K562 (cell line): ENCODE measurements around the gene A1BG. TPM values are rescaled to one million over a fixed set of nuclear protein-coding genes. Genes with fewer than 3 reads are reported as not detected.

Experiments
- CBFA2T2 ChIP-seq: fragments of 450-650 bp; conservative IDR thresholded peaks from 2 replicates; pipeline ENCODE4 v1.6.1; 2017; ENCODE audit warnings: mild to moderate bottlenecking
- CCNT2 ChIP-seq: IDR thresholded peaks from 2 replicates; pipeline ENCODE4 v1.6.1; 2011; ENCODE audit warnings: borderline replicate concordance, low read depth, mild to moderate bottlenecking, moderate library complexity, mixed read lengths, low read length; ENCODE audit not compliant: insufficient read length; ENCODE audit errors: extremely low read depth
- E2F1 ChIP-seq: sonication (generic); formaldehyde crosslinking; IDR thresholded peaks from 2 replicates; pipeline ENCODE4 v1.8.1; 2023; ENCODE audit warnings: mild to moderate bottlenecking, missing genetic modification reagents, moderate library complexity
- FOXA3 ChIP-seq, 2 experiments: fragments of 450-650 bp in 1 of 2; sonication (generic) in 1 of 2; formaldehyde crosslinking; IDR thresholded peaks in 1 of 2; conservative IDR thresholded peaks in 1 of 2; 2 replicates each; pipeline versions ENCODE4 v1.4.0 to v1.8.0; 2020 to 2022; ENCODE audit warnings: mild to moderate bottlenecking in 2 of 2, missing genetic modification reagents in 1 of 2
- FOXK1 ChIP-seq: sonication (generic); formaldehyde crosslinking; IDR thresholded peaks from 2 replicates; pipeline ENCODE4 v1.8.0; 2022; ENCODE audit warnings: missing genetic modification reagents, mild to moderate bottlenecking, borderline replicate concordance
- GABPA ChIP-seq: fragments of 200-800 bp; sonication (Bioruptor generic); conservative IDR thresholded peaks from 2 replicates; pipeline ENCODE4 v1.6.1; 2016; ENCODE audit warnings: low read depth, missing genetic modification characterization, missing compliant biosample characterization
- MAFF ChIP-seq: IDR thresholded peaks from 2 replicates; pipeline ENCODE4 v1.6.1; 2012; ENCODE audit warnings: low read length, improper control_type of control experiment
- MXD1 ChIP-seq: fragments of 250-450 bp; sonication (Bioruptor Pico); IDR thresholded peaks from 2 replicates; pipeline ENCODE4 v1.8.0; 2021; ENCODE audit warnings: borderline replicate concordance, mild to moderate bottlenecking, moderate library complexity; ENCODE audit not compliant: poor library complexity, severe bottlenecking
- PRDM10 ChIP-seq: fragments of 450-650 bp; IDR thresholded peaks from 2 replicates; pipeline ENCODE4 v1.6.1; 2018; ENCODE audit not compliant: partially characterized antibody
- PTTG1 ChIP-seq: fragments of 450-650 bp; IDR thresholded peaks from 2 replicates; pipeline ENCODE4 v1.6.1; 2016; ENCODE audit warnings: low read depth, mild to moderate bottlenecking, missing genetic modification characterization, missing compliant biosample characterization
- THRA ChIP-seq: fragments of 450-650 bp; IDR thresholded peaks from 2 replicates; pipeline ENCODE4 v1.6.1; 2017; ENCODE audit warnings: mild to moderate bottlenecking, moderate library complexity
- ZFX ChIP-seq: sonication (generic); formaldehyde crosslinking; IDR thresholded peaks from 2 replicates; pipeline ENCODE4 v1.8.0; 2022; ENCODE audit warnings: mild to moderate bottlenecking, missing genetic modification reagents, moderate library complexity
- ZNF253 ChIP-seq: fragments of 250-450 bp; sonication (Bioruptor Pico); conservative IDR thresholded peaks from 2 replicates; pipeline ENCODE4 v1.6.1; 2021; ENCODE audit warnings: mild to moderate bottlenecking
- ZNF274 ChIP-seq: IDR thresholded peaks from 2 replicates; pipeline ENCODE4 v1.6.1; 2011; ENCODE audit warnings: low read depth, mild to moderate bottlenecking, low read length, moderate library complexity, borderline replicate concordance
- ZNF717 ChIP-seq: fragments of 250-450 bp; sonication (Bioruptor Pico); IDR thresholded peaks from 2 replicates; pipeline ENCODE4 v1.5.0; 2021
- polyA plus RNA-seq, 8 experiments: library from polyadenylated mRNA; depleted of rRNA in 4 of 8; stranded (reverse) in 5 of 8; unstranded in 3 of 8; fragments of >200 nt; fragmentation: Nextera tagmentation in 2 of 8; fragmentation: Illumina TruSeq in 1 of 8; extraction: Ambion mirVana in 2 of 8; extraction: Trizol in 1 of 8; gene quantifications; 2 replicates each; pipeline versions ENCODE4 v1.2.1 to v1.2.3, GENCODE V29; 2011 to 2014; ENCODE audit warnings: inconsistent platforms in 1 of 8, missing spikeins in 1 of 8
- total RNA-seq, 7 experiments: library from RNA; depleted of rRNA in 6 of 7; stranded (reverse); fragments of >200 nt in 6 of 7; fragmentation: Illumina TruSeq in 2 of 7; extraction: Trizol in 2 of 7; gene quantifications; 2 replicates each; pipeline versions ENCODE4 v1.2.1 to v1.2.3, GENCODE V29; 2011 to 2021; ENCODE audit warnings: low replicate concordance in 1 of 7
- TF ChIP-seq, protein P1 (sequence below): fragments of 450-650 bp; IDR thresholded peaks from 2 replicates; pipeline ENCODE4 v1.6.1; 2016; ENCODE audit warnings: missing biosample characterization, missing genetic modification characterization
- TF ChIP-seq, protein P2 (sequence below): sonication (generic); IDR thresholded peaks from 2 replicates; pipeline ENCODE4 v1.6.1; 2016

A1BG gene
- total and polyA plus RNA-seq, 9 of the 15 experiments (the other 6 are each of a cell fraction or from before 2014, with no cell fraction given): 0.10 to 19.8 (median 2.6) TPM

DNA sequence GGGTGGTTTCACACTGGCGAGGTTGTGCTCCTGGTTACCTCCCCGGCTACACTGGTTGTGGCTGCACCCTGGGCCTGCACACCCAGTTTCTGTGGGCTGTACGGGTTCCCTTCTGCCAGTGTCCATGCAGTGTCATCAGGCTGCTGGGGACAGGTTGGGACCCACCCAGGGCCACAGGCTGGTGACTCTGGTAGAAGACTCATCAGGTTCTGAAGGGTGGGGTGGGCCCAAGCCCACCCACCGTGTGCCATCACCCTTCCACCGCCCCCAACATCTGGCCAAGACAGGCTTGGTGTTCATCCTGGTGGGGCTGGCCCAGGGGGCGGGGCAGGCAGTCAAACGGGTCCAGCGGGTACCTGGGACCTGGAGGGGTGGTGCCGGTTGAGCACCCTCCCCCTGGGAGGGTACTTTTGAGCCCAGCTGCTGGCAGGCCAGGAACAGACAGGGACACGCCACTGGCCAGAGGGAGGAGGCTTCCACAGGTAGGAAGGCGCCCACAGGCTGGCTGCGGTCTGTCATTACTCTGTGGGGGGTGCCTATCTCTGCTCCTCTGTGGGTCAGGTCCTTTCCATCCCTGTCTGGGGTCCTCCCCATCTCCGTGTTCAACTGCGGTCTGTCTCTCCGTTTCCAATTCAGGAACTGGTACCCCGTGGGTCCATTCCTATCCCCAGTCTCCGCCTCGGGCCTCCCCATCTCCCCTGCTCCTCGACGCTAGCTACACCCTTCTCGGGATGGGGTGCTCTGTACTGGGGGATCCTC, 42.1 kb upstream of the A1BG start, which contains the start of gene RNF225 (continued):
- TF ChIP-seq CCNT2 (peak; percentile 29), ZNF274 (no peak), THRA (no peak), PRDM10 (peak; percentile 65), MAFF (no peak), ZFX (CRISPR knock-in tag) (no peak), ZNF253 (CRISPR knock-in tag) (peak; percentile 16; the same call in 1 of the 2 replicates), ZNF717 (CRISPR knock-in tag) (no peak), FOXK1 (CRISPR knock-in tag) (no peak), MXD1 (CRISPR knock-in tag) (no peak), FOXA3 (CRISPR knock-in tag; conservative IDR thresholded peaks at IDR 0.05 in 1 of 2, IDR thresholded peaks at IDR 0.05 in 1 of 2) (no peak), CBFA2T2 (no peak), E2F1 (CRISPR knock-in tag) (no peak), GABPA (tag) (no peak), PTTG1 (tag) (no peak)
- TF ChIP-seq, protein P1, sequence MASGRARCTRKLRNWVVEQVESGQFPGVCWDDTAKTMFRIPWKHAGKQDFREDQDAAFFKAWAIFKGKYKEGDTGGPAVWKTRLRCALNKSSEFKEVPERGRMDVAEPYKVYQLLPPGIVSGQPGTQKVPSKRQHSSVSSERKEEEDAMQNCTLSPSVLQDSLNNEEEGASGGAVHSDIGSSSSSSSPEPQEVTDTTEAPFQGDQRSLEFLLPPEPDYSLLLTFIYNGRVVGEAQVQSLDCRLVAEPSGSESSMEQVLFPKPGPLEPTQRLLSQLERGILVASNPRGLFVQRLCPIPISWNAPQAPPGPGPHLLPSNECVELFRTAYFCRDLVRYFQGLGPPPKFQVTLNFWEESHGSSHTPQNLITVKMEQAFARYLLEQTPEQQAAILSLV (tag): no peak
- TF ChIP-seq, protein P2, sequence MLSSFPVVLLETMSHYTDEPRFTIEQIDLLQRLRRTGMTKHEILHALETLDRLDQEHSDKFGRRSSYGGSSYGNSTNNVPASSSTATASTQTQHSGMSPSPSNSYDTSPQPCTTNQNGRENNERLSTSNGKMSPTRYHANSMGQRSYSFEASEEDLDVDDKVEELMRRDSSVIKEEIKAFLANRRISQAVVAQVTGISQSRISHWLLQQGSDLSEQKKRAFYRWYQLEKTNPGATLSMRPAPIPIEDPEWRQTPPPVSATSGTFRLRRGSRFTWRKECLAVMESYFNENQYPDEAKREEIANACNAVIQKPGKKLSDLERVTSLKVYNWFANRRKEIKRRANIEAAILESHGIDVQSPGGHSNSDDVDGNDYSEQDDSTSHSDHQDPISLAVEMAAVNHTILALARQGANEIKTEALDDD: no peak
